Activated CD4-positive, alpha-beta T cell treated with anti-CD3 and anti-CD28 coated beads, Interleukin-10, Interleukin-2, amounts not matched to agents 100 ng/mL and 50 ng/mL, durations not matched to agents 16 hours and 8 hours (primary cell): ENCODE results near the gene EXOC4.

ENCODE experiments used
- DNase-seq: peaks from one replicate; pipeline ENCODE4 v3.0.0-alpha.2; 2020

EXOC4 gene

GRCh38 chr7:133727476-133728214 is 474.8 kb downstream of the EXOC4 start:
- DNase-seq: no peak

GRCh38 chr7:133730360-133730759 is 477.5 kb downstream of the EXOC4 start:
- DNase-seq: no peak

GRCh38 chr7:133733401-133733800 is 480.5 kb downstream of the EXOC4 start:
- no peak for DNase-seq

- no peak for DNase-seq
These were observed 482.3 kb downstream of the EXOC4 start for GRCh38 chr7:133735222-133735621.

GRCh38 chr7:133739817-133740216 is 486.9 kb downstream of the EXOC4 start:
- DNase-seq: no peak

- DNase-seq: no peak
These were observed 488.2 kb downstream of the EXOC4 start for GRCh38 chr7:133741078-133741477.

GRCh38 chr7:133741703-133742102 is 488.8 kb downstream of the EXOC4 start:
- no peak for DNase-seq

- DNase-seq: no peak
These were observed 490.0 kb downstream of the EXOC4 start for GRCh38 chr7:133742709-133743538.

- DNase-seq: no peak
These were observed 491.6 kb downstream of the EXOC4 start for GRCh38 chr7:133744451-133744850.

- DNase-seq: no peak
These were observed 493.4 kb downstream of the EXOC4 start for GRCh38 chr7:133746305-133746704.

- DNase-seq: no peak
These were observed 494.0 kb downstream of the EXOC4 start for GRCh38 chr7:133746847-133747246.

GRCh38 chr7:133748443-133749407 is 495.8 kb downstream of the EXOC4 start:
- no peak for DNase-seq

- no peak for DNase-seq
These were observed 497.4 kb downstream of the EXOC4 start for GRCh38 chr7:133750287-133750686.

GRCh38 chr7:133751079-133751478 is 498.2 kb downstream of the EXOC4 start:
- DNase-seq: no peak

- no peak for DNase-seq
These were observed 500.6 kb downstream of the EXOC4 start for GRCh38 chr7:133753513-133753912.

GRCh38 chr7:133754708-133755107 is 501.8 kb downstream of the EXOC4 start:
- no peak for DNase-seq

- DNase-seq: no peak
These were observed 503.0 kb downstream of the EXOC4 start for GRCh38 chr7:133755901-133756300.

GRCh38 chr7:133761443-133761842 is 508.6 kb downstream of the EXOC4 start:
- DNase-seq: no peak

- DNase-seq: no peak
These were observed 510.3 kb downstream of the EXOC4 start for GRCh38 chr7:133763076-133763640.

GRCh38 chr7:133769668-133770067 is 516.8 kb downstream of the EXOC4 start:
- no peak for DNase-seq

GRCh38 chr7:133770863-133771492 is 518.1 kb downstream of the EXOC4 start:
- DNase-seq: no peak

- DNase-seq: no peak
These were observed 519.0 kb downstream of the EXOC4 start for GRCh38 chr7:133771788-133772419.
